Measurements from ENCODE around the gene ST6GALNAC5. TPM values are rescaled to one million over a fixed set of nuclear protein-coding genes. Genes with fewer than 3 reads are reported as not detected.
A peak's percentile ranks its signal among the peaks of the same experiment; 100 is the strongest.
"Not testable (repeated sequence)": the region's sequence is repeated elsewhere in the genome, so short reads cannot be mapped to it uniquely, and the experiment has no call there.

ST6GALNAC5 gene
- polyA plus RNA-seq, 1 donor = 3.0 TPM

DNA sequence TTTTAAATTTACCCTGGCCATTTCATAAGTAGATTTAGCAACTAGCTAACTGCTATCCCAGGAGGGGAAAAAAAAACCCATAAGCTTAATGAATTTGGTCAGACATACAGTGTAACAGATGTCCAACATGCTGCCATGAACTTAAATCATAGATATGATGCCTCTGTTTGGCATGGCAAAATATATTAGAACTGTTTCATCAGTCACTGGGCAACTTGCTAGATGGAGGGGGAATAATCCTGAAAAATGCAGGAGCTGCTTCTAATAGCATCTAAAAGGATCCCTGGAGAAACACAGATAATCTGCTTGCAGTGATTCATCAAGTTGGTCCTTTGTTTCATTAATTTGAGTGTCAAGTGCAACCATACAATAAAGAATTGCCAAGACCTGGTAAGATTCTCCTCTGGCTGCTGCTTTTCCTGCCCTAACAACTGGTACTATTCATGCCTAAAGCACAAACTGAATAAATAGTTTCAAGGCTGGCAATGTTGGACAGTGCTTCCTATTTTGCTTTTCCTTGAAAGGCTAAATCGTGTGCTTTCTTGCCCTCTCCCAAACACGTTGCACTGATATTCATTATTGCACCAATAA, 1.5 kb upstream of the ST6GALNAC5 start:
- DNase-seq = no peak

DNA sequence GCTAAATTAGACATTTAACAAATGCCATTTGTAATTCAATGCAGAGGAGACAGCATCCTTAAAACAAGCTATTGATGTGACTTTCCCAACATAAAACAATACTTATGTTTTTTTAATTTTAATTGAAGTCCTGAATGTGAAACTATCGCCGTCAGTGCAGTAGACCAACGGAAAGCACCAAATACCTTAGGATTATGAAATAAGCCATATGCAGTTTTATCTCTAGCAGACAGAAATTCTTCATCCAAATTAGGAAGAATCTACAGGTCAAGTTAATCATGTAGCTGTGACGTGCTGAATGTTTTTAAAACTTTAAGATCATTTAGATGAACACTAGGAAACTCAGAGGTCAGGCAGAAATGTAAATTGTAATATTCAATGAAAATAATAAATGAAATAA, 714 bp upstream of the ST6GALNAC5 start:
- no peak for DNase-seq

DNA sequence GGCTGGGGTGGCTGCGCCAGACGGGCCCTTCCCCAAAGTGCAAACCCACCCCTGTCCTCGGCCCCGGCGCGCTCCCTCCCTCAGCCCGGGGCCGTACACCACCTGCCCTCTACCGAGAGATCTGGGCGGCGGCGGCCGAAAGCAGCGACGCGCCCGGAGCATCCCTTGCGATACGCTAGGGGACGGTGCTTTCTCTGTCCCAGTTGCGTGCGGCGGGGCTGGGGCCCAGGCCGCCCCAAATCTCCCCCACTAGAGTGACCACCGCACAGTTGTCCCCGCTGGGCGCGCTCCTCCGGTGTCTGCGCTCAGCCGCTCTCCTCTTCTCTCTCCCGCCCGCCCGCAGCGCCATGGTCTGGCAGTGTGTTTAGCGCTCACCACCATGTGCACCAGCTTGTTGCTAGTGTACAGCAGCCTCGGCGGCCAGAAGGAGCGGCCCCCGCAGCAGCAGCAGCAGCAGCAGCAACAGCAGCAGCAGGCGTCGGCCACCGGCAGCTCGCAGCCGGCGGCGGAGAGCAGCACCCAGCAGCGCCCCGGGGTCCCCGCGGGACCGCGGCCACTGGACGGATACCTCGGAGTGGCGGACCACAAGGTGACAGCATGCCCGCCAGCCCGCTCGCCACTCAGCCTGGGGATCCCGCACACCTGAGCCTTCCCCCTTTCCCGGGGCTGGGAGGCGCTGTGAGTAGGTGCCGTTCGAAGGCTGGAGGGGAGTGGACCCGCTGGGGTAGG, 1.0 kb downstream of the ST6GALNAC5 start:
- DNase-seq = peak; percentile 64

DNA sequence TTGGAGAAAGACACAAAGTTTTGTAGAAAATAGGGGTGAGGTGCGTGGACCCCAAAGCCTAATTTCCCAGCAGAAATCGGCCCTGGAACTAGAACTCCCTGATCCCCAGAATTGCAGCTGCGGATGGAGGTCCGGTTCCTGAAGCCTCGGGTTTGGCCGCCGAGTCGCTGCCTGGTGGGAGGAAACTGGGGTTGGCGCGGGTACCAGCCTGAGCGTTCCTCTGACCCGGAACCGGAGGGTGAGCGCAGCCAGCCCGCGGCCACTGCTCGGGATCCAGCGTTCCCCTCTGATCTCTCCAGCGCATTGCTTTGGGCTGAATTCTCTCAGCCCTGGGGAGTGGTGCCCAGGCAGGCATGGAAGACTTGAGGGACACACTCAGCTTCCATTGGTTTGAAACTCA, 1.6 kb downstream of the ST6GALNAC5 start:
- DNase-seq = peak; percentile 19

DNA sequence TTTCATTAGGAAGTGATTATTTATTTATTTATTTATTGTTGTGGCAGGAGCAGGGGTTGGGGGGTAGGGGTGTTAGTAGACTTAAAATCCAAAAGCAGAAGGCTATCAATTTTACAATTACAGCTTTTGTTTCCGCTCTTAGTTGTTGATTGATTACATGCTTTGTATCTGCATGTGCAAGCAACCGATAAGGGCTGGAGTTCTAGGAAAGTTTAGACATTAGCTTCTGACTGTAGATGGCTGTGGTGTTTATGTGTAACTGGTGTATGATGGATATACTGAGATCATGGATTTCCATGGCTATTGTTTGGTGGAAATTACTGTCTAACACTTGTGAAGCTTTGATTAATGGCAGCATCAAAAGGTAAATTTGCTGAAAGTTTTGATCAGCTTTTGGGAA, 2.8 kb downstream of the ST6GALNAC5 start:
- DNase-seq = no peak

DNA sequence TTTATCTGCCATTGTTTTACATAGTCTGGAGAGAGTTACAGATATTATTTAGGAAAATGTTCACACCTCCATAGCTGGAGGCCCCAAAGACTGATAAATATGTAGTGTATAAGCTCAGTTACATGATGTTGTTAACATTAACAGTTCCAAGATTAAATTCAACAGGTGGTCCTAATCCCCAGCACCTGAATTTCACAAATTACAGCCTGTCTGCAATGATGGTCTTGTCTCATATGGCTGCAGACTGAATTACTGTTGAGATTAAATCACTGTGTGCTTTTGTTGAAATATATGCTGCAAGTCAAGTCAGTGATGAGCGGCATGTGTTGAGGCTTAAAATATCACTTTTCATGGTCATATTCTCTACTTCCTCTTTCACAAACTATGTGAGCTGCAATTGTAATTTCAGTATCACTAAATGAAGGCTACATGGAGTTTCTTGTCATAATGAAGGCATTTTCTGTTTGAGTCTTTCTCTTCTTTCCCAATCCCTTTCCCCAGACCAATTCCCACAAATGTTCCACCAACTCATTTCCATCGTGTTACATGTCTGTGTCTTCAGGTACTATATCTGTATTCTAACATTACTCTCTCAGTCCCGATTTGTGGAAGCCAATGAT, 4.2 kb downstream of the ST6GALNAC5 start:
- DNase-seq = no peak

DNA sequence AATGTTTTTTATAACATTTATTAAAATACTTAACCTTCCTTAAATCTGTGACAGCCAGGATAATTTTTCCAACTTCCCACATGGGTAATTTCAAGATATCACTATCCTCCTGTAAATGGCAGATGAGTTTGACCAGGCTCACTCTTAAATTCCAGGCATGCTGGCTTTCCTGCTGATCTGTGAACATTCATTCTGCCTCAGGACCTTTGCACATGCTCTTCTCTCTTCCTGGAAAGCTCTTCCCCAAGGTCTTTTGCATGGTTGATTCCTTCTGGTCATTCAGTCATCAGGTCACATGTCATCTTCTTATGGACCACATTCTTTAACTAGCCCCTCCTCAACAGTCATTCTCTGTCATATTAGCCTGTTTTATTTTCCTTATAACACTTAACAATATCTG, 5.7 kb downstream of the ST6GALNAC5 start:
- no peak for DNase-seq

DNA sequence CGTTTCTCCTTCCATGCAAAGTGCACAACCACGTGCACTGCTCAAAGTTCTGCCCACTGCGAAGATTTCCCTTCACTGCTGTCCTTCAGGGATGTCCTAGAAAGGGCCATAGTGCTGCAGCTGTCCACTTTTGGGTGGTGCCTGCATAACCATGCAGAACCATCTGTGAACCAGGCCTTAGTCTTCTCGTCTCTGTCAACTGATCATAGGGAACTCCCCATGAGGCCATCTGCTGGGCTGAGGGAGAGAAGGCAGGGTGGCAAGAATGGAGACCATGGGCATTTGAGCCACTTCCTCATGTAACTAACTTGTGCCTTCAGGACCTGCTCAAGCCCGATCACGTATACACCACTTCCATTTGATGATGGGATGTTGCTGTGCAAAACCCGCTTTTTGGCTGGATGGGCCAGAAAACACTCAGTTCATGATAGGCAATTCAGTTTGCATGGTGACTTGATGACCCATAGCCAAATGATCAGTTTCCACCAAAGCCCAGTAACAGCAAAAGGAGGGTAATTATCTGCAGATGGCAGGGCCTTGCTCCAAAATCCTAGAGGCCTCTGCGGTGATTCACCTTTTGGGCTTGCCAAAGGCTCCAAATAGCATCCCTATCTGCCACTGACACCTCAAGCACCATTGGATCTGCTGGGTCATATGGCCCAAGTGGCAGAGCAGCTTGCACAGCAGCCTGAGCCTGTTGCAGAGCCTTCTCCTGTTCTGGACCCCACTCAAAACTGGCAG, 9.5 kb downstream of the ST6GALNAC5 start:
- no peak for DNase-seq

DNA sequence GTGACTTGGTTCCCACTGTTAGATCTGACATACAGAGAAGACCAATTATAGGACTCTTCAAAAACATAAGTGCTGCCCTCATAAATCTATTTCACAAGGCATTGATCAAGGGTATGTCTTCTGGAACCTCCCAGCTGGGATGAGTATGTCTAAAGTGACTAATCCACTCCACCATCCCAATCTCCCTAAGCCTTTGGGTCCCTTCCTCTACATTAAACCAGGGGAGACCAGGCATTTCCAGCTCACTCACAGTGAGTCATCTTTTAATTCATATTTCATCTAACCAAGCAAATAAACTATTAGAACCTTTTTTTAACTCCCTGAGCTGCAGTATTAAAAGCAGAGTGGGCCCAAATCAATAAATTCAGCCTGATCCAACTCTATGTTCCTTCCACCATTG, 11.7 kb downstream of the ST6GALNAC5 start:
- not testable (repeated sequence) for DNase-seq

DNA sequence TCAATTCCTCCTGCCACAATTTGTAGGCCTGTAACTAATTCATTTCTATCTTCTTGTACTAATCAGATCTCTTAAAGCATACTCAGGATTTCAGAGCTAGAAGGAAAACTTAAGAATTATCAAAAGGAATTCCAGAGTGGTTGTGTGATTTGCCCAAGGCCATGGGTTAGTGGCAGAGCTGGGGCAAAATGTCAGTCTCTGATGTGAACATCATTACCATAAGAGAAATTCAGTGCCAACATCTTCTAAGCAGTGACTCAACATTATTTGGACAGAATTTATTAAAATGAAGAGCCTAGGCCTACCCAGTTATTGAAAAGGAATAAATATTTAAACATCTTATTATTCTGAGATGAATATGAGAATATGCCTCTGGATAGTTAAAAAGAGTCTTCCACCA, 14.5 kb downstream of the ST6GALNAC5 start:
- no peak for DNase-seq

DNA sequence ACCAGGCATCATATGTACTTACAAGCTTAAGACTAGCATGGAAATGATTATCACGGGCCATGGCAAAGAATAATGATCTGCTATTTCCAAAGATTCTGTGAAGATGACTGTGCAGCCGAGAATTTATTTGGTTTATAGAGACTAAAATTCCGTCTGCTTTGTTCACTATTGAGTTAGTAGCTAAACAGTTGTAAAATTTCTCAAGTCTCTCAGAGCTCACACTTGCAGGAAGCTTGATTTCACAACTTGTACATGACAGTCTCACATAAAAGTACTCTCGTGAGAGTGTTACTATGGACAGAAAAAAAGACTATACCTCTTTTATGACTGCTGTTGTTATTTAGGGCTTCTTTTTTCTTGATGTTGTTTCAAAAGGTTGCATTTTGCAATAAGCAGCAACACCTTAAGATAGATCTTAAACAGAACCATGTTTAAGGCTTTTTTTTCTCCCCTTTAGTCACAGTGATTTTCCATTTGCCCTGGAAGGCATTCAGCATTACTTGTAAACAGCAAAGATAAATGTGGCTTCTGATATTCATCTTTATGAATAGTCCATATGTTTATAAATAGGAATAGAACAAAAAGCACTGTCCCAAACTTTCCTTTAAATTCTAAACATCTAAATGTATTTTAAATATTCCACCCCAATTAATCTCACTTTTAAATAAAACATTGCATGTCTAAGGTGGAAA, 24.8 kb downstream of the ST6GALNAC5 start:
- DNase-seq = no peak

DNA sequence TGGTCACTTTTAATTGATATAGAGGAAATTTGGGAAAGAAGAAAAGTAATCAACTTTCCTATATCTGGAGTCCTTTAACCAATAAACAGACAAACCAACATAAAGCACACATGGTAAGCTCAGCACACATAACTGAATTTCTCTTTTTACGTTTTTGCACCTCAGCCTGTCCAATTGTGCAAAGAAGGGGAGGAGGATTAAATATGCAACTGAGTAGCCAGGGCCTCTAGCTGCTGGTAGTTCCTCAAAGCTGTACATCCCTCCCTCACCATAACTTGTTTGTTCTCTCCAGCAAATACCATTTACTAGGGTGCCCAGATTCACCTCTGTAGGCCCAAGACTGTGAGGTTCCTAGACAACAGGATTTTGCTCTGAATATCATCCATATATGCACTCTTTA, 25.4 kb downstream of the ST6GALNAC5 start:
- DNase-seq = no peak

DNA sequence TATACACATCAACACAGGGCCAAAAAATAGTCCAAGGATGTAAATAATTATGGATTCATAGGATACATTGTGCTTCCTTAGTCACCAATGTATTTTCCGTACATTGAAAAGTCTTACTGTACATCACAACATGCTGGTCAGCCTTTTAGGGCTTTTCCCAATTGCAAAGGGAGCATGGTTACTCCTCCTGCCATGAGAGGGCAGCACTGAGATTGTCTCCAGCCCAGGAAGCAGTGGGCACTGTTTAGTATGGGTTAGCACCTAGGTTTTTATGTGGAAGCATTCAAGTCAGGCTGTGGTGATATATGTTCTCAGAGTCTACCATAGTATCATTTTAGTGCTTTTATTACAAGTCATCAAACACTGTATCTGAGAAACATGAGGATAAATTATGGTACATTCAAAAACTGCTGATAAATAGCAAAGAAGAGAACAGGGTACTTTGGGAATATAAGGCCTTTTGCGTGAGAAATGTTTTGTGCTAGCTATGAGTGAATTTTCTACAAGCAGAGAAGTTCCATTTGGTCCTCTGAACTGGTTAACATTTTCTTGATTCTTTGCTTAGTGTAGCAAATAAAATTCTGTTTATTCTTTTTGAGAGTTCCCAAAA, 34.0 kb downstream of the ST6GALNAC5 start:
- peak; percentile 37 for DNase-seq

DNA sequence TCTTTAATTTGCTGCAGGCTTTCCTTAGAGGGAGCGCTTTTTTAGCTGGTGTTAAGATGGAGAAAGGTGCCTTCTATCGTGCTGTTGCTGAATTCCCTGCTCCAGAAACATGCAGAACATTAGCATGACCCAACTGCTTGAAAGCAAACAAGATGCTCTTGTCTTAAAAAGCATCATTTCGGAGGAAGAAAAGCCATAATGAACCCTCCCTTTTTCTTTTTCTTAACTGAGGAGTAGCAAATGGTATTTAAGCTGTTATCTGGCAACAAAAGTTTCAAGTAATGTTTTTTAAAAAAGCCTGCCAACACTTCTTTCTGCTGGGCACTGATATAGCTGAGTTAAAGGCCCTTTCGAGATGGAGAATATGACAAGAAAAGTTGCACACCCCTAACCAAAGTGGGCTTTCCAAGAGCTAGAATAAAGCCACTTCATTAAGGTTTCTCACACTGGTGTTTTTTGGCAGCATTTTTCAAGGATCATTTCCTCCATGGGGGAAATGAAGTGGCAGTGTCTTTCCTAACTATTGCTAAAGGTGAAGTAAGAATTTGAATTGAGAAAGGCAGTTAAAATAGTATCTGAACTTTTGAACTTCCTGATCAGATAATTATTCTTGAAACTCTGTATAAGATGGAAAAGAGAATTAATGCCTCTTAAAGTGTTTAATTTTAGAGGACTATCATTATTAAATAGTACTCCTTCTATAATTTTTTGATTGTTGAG, 38.8 kb downstream of the ST6GALNAC5 start:
- DNase-seq = no peak

DNA sequence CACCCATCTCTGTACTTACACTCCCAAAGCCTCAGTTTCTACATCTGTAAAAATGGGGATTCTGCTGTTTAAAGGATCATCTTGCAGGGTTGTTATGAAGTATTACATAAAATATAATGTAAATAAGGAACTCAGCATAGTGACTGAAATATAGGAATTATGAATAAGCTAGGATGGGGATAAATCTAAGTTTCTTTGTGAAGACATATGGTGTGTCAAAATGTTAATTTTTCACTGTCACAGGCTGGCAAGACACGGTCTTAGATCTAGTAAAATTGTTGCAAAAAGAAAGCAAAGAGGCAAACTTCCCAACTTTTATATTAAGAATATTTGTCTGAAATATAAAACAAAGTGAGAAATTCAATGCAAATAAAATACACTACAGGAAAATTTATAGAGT, 42.0 kb downstream of the ST6GALNAC5 start:
- DNase-seq = no peak

DNA sequence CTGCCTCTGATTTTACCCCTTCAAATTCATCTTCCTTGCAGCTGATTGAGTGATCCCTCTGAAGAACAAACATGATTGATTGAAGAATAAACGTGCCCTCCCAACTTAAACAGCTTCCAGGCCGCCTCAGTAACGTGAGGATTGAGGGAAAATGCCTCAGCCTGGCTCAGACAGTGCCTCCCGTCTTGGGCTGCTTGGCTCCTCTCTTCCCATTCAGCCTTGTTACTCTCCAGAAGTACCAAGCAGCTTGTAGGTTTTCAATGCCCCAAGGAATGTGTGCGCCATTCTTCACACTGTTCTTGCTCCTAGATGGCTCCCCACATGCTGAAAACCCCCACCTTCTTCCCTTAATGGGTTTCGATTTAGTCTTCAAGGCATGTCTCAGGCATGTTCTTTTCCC, 51.8 kb downstream of the ST6GALNAC5 start:
- DNase-seq = no peak

DNA sequence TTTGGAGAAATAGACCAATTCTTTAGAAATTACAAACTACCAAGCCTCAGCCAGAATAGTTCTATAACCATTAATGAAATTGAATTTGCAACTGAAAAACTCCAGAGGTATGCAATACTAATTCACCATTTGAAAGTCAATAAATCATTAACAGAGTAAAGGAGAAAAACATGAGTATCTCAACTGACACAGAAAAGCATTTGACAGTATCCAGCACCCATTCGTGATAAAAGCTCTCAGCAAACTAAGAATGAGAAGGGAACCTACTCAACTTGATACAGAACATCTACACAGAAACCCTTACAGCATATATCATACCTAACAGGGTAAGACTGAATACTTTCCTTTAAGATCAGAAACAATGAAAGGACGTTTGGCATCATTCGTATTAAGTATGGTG, 54.3 kb downstream of the ST6GALNAC5 start:
- DNase-seq = no peak

DNA sequence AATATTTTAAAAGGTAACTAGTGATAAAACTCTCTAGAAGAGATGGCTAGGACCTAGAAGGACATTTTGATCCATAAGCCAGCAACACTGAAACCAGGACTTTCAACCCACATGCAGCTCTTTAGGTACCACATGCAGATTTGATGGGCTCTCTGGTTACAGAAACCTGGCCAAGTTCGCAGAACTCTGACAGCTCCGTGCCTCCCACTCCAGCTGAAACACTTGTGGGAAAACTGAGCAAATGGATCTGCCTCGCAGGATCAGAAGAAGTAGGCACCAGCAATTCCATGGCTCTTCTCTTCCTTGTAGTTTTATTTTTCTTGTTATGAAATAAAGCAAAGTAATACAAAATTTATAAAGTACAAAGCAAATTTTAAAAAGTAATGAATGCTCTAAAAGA, 58.5 kb downstream of the ST6GALNAC5 start:
- no peak for DNase-seq

DNA sequence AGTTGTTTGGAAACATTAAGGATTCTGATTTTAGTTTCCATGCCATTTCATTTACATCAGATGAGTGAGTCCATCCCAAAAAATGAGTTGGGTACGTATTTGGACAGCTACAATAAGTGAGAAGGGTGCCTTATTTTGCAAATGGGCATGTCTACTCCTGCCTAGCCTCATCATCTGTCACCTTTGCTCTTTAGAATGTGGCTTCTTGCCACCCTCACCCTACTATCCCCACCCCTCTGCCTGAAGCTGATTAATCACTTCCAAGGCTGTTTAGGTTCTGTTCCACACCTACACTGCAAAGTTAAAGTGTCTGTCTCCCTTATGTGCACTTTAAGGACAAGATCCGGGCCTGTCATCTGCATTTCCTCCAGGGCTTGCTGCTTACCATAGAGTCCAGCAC, 61.2 kb downstream of the ST6GALNAC5 start:
- no peak for DNase-seq

DNA sequence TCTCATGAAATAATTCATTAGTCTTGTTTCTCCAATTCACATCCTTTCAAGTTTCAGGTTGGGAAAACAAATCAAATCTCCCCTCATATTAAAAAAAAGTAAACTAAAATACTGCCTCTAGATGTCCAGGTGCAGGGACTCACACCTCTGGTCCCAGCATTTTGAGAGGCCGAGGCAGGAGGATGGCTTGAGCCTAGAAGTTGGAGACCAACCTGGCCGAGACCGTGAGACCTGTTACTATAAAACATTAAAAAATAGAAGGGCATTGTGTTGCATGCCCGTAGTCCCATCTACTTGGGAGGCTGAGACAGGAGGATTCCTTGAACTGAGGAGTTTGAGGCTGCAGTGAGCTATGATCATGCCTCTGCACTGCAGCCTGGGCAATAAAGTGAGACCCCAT, 61.9 kb downstream of the ST6GALNAC5 start:
- DNase-seq = no peak

Data from left kidney (tissue), 2 donors.